Measurements from ENCODE around the gene COL13A1.
A peak's percentile ranks its signal among the peaks of the same experiment; 100 is the strongest.

The COL13A1 gene

DNA sequence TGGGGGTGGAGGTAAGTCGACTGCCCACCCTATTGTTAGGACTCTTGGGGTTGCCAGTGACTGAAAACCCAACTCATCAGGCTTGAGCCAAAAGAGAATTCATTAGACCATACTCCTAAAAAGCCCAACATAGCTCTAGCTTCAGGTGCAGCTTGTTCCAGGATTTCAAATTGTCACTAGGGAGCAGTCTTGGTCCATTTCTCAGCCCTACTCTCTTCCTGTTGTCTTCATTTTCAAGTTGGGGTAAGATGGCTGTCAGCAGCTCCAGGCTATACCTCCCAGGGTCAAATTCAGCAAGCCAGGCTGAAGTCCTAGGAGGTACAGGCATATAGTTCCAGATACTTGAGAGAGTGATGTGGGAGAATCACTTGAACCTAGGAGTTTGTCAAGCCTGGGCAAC is 14.9 kb upstream of the COL13A1 start:
- no peaks in the 10 kb centered on the region for H4K20me1 ChIP-seq (ENCODE audit: insufficient read depth, low read length)
- no peaks in the 10 kb centered on the region for H3K36me3 ChIP-seq (ENCODE audit: insufficient read depth, low read length)
- no peak overlapping the region for H3K9ac ChIP-seq (ENCODE audit: low read length)
- no peak overlapping the region for H3K4me3 ChIP-seq (ENCODE audit: low read depth, low read length, poor library complexity, severe bottlenecking)
- H3K27ac ChIP-seq (ENCODE audit: low read depth, low read length, poor library complexity, severe bottlenecking) = no peak overlapping the region
- no peaks in the 10 kb centered on the region for H3K9me2 ChIP-seq (ENCODE audit: low read depth, low read length)
- H3F3A ChIP-seq (ENCODE audit: insufficient read depth, low read length) = no peaks in the 10 kb centered on the region
- no peaks in the 10 kb centered on the region for H3K4me1 ChIP-seq (ENCODE audit: insufficient read depth, low read length, severe bottlenecking)
- no peaks in the 10 kb centered on the region for H3K79me2 ChIP-seq (ENCODE audit: insufficient read depth, low read length)
- H2AFZ ChIP-seq (ENCODE audit: low read length) = no peak overlapping the region
- no peaks in the 10 kb centered on the region for H3K9me3 ChIP-seq (ENCODE audit: low read length)
- TF ChIP-seq, protein P1, sequence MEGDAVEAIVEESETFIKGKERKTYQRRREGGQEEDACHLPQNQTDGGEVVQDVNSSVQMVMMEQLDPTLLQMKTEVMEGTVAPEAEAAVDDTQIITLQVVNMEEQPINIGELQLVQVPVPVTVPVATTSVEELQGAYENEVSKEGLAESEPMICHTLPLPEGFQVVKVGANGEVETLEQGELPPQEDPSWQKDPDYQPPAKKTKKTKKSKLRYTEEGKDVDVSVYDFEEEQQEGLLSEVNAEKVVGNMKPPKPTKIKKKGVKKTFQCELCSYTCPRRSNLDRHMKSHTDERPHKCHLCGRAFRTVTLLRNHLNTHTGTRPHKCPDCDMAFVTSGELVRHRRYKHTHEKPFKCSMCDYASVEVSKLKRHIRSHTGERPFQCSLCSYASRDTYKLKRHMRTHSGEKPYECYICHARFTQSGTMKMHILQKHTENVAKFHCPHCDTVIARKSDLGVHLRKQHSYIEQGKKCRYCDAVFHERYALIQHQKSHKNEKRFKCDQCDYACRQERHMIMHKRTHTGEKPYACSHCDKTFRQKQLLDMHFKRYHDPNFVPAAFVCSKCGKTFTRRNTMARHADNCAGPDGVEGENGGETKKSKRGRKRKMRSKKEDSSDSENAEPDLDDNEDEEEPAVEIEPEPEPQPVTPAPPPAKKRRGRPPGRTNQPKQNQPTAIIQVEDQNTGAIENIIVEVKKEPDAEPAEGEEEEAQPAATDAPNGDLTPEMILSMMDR (IDR thresholded peaks at IDR 0.05; ENCODE audit: low read length) = peak; percentile 5; the same call in 1 of the 2 replicates
- no peak for TF ChIP-seq EZH2 (IDR thresholded peaks at IDR 0.05; ENCODE audit: borderline replicate concordance, low read length)
- H3K27me3 ChIP-seq (ENCODE audit: insufficient read depth, low read length) = no peaks in the 10 kb centered on the region
- no peak overlapping the region for H3K4me2 ChIP-seq (ENCODE audit: low read length)

DNA sequence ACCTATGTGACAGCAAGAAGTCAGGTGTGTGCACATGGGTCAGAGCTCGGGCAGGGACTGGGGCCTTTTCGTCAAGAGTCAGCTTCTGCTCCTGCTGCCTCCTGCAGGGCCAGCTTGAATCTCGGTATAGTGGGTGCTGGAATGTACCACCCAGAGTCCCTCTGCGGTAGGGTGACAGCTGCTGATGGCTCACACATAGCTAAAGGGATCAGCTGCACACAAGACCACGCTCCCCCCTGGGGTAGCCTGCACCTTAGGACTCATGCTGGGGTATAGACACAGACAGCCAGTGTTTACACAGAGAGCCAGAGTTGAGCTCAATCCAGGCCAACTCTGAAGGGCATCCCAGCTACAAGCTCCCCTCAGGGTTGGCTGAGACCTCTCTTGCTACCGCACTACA is 14.0 kb upstream of the COL13A1 start:
- H3F3A ChIP-seq (ENCODE audit: insufficient read depth, low read length) = no peaks in the 10 kb centered on the region
- H3K27ac ChIP-seq (ENCODE audit: low read depth, low read length, poor library complexity, severe bottlenecking) = no peak overlapping the region
- H3K9ac ChIP-seq (ENCODE audit: low read length) = no peak overlapping the region
- no peak for TF ChIP-seq EZH2 (IDR thresholded peaks at IDR 0.05; ENCODE audit: borderline replicate concordance, low read length)
- TF ChIP-seq, protein P1 (IDR thresholded peaks at IDR 0.05; ENCODE audit: low read length) = no peak
- H3K9me2 ChIP-seq (ENCODE audit: low read depth, low read length) = no peaks in the 10 kb centered on the region
- no peak overlapping the region for H3K4me3 ChIP-seq (ENCODE audit: low read depth, low read length, poor library complexity, severe bottlenecking)
- no peaks in the 10 kb centered on the region for H3K79me2 ChIP-seq (ENCODE audit: insufficient read depth, low read length)
- H4K20me1 ChIP-seq (ENCODE audit: insufficient read depth, low read length) = no peaks in the 10 kb centered on the region
- H3K4me2 ChIP-seq (ENCODE audit: low read length) = no peak overlapping the region
- no peaks in the 10 kb centered on the region for H3K9me3 ChIP-seq (ENCODE audit: low read length)
- H3K36me3 ChIP-seq (ENCODE audit: insufficient read depth, low read length) = no peaks in the 10 kb centered on the region
- no peaks in the 10 kb centered on the region for H3K4me1 ChIP-seq (ENCODE audit: insufficient read depth, low read length, severe bottlenecking)
- H3K27me3 ChIP-seq (ENCODE audit: insufficient read depth, low read length) = no peaks in the 10 kb centered on the region
- no peak overlapping the region for H2AFZ ChIP-seq (ENCODE audit: low read length)

DNA sequence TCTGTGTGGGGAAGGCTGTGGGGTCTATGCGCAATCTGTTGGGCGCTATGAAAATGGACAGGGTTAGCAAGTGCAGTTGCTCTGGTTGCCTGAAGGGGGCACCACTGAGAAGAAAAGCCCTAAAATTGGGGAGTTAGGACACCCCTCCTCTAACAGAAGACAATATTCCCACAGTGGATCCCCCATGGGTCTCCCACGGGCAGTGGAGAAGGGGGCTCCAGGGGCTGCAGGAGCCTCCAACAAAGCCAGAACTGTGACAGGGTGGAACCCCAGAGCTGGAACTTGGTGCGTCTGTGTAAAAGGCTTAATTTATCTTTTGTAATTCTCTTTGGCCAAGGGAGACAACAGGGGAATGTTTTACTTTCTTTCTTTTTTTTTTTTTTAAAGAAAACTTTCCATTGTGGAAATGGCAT is 12.5 kb upstream of the COL13A1 start:
- Histone ChIP-seq H3K27me3 (ENCODE audit: insufficient read depth, low read length) (no peaks in the 10 kb centered on the region), H3K9me3 (ENCODE audit: low read length) (no peaks in the 10 kb centered on the region), H3K79me2 (ENCODE audit: insufficient read depth, low read length) (no peaks in the 10 kb centered on the region), H3K4me2 (ENCODE audit: low read length) (no peak overlapping the region), H3K9me2 (ENCODE audit: low read depth, low read length) (no peaks in the 10 kb centered on the region), H3K36me3 (ENCODE audit: insufficient read depth, low read length) (no peaks in the 10 kb centered on the region), H3K27ac (ENCODE audit: low read depth, low read length, poor library complexity, severe bottlenecking) (no peak overlapping the region), H3K4me1 (ENCODE audit: insufficient read depth, low read length, severe bottlenecking) (no peaks in the 10 kb centered on the region), H4K20me1 (ENCODE audit: insufficient read depth, low read length) (no peaks in the 10 kb centered on the region), H2AFZ (ENCODE audit: low read length) (no peak overlapping the region), H3K4me3 (ENCODE audit: low read depth, low read length, poor library complexity, severe bottlenecking) (no peak overlapping the region), H3K9ac (ENCODE audit: low read length) (no peak overlapping the region), H3F3A (ENCODE audit: insufficient read depth, low read length) (no peaks in the 10 kb centered on the region)
- TF ChIP-seq, protein P1 (IDR thresholded peaks at IDR 0.05; ENCODE audit: low read length) = peak; percentile 63
- TF ChIP-seq EZH2 (IDR thresholded peaks at IDR 0.05; ENCODE audit: borderline replicate concordance, low read length) = no peak
